HepG2 (cell line): ENCODE data around the gene COL5A2. TPM values are rescaled to one million over a fixed set of nuclear protein-coding genes. Genes with fewer than 3 reads are reported as not detected.

ENCODE experiments used
- ATAC-seq: fragments of 200-7000 bp; cut with Tn5 transposase; 3 replicates; pipeline ENCODE4 v1.9.1; 2020; ENCODE audit warnings: mild to moderate bottlenecking, moderate library complexity
- BruUV-seq: library from RNA; stranded (reverse); fragments of 400-500 nt; replicated peaks from 2 replicates; lab custom pipeline; 2021; lab: Mats Ljungman, UMichigan
- CTCF ChIA-PET: fragments of 300-600 bp; formaldehyde crosslinking; extraction: SDS; loops from one replicate; lab custom pipeline; 2021; ENCODE audit warnings: low total read pairs, inconsistent platforms, low intra/inter-chr PET ratio; lab: Yijun Ruan, JAX
- POLR2A ChIA-PET: fragments of 350-600 bp; sonication (Branson Sonifier 250); formaldehyde crosslinking; loops from one replicate; lab custom pipeline; 2020; ENCODE audit warnings: antibody characterized with exemption, inconsistent platforms; lab: Yijun Ruan, JAX
- DNase-seq: peaks from one replicate; pipeline ENCODE4 v3.0.0-alpha.2; 2015; ENCODE audit warnings: low spot score
- FAIRE-seq: peaks from 3 replicates; lab custom pipeline; 2011; peaks lifted over from hg19 to GRCh38; lab: Jason Lieb, UNC
- H2AFZ ChIP-seq: one replicate; pipeline ENCODE4 v1.6.1; 2011; ENCODE audit warnings: low read length, inconsistent platforms
- H3K27ac ChIP-seq: fragments of 300-600 bp; 3 replicates; pipeline ENCODE4 v1.8.0; 2011; ENCODE audit warnings: mixed run types, mild to moderate bottlenecking, mixed read lengths, low read length, inconsistent platforms; ENCODE audit not compliant: insufficient read depth; ENCODE audit errors: extremely low read length
- H3K27me3 ChIP-seq, 2 experiments: fragments of 200-600 bp in 1 of 2; 2 replicates in 1 of 2; 3 replicates in 1 of 2; pipeline versions ENCODE4 v1.6.0 to v1.8.0; 2011; ENCODE audit warnings: low read length in 2 of 2, mild to moderate bottlenecking in 2 of 2, moderate library complexity in 2 of 2, inconsistent platforms in 1 of 2; ENCODE audit not compliant: insufficient read depth in 2 of 2, control insufficient read depth in 1 of 2
- H3K36me3 ChIP-seq, 2 experiments: fragments of 200-600 bp in 1 of 2; replicated peaks in 1 of 2; 2 replicates in 1 of 2; 3 replicates in 1 of 2; pipeline versions ENCODE4 v1.5.1 to v1.8.0; 2011; ENCODE audit warnings: low read length in 2 of 2, inconsistent platforms in 1 of 2; ENCODE audit not compliant: insufficient read depth in 2 of 2, control insufficient read depth in 1 of 2
- H3K4me1 ChIP-seq: 2 replicates; pipeline ENCODE4 v1.5.1; 2012; ENCODE audit warnings: low read length, inconsistent platforms; ENCODE audit not compliant: insufficient read depth
- H3K4me2 ChIP-seq: 2 replicates; pipeline ENCODE4 v1.6.0; 2011; ENCODE audit warnings: low read depth, low read length, inconsistent platforms
- H3K4me3 ChIP-seq, 3 experiments: fragments of 200-600 bp in 1 of 3; sonication (generic), shearing (Covaris generic) in 1 of 3; replicated peaks in 1 of 3; 2 replicates each; pipeline ENCODE4 v1.5.1; 2011 to 2016; ENCODE audit warnings: low read length in 3 of 3, inconsistent platforms in 2 of 3, low read depth in 2 of 3, mild to moderate bottlenecking in 2 of 3, control low read depth in 1 of 3, mixed read lengths in 1 of 3; ENCODE audit not compliant: insufficient read depth in 1 of 3
- H3K79me2 ChIP-seq: one replicate; pipeline ENCODE4 v1.6.1; 2011; ENCODE audit warnings: low read length, inconsistent platforms; ENCODE audit not compliant: insufficient read depth
- H3K9ac ChIP-seq: 2 replicates; pipeline ENCODE4 v1.6.0; 2011; ENCODE audit warnings: mild to moderate bottlenecking, low read depth, low read length, inconsistent platforms; ENCODE audit not compliant: insufficient read depth
- H3K9me3 ChIP-seq: 2 replicates; pipeline ENCODE4 v1.5.1; 2012; ENCODE audit warnings: mild to moderate bottlenecking, low read length
- H4K20me1 ChIP-seq: 2 replicates; pipeline ENCODE4 v1.6.0; 2011; ENCODE audit warnings: inconsistent platforms, mild to moderate bottlenecking, low read length, moderate library complexity; ENCODE audit not compliant: insufficient read depth
- ARID2 ChIP-seq: sonication (generic); formaldehyde crosslinking; IDR thresholded peaks from 2 replicates; pipeline ENCODE4 v1.8.1; 2022; ENCODE audit warnings: mild to moderate bottlenecking, missing genetic modification reagents, borderline replicate concordance
- FOXC1 ChIP-seq: sonication (generic); formaldehyde crosslinking; IDR thresholded peaks from 2 replicates; pipeline ENCODE4 v1.8.0; 2022; ENCODE audit warnings: mild to moderate bottlenecking, missing genetic modification reagents, borderline replicate concordance
- NR2F6 ChIP-seq, 2 experiments: IDR thresholded peaks; 2 replicates each; pipeline ENCODE4 v1.6.1; 2016; ENCODE audit warnings: antibody characterized with exemption in 1 of 2, mild to moderate bottlenecking in 1 of 2
- SP1 ChIP-seq, 2 experiments: fragments of 450-650 bp in 1 of 2; sonication (generic) in 1 of 2; formaldehyde crosslinking in 1 of 2; IDR thresholded peaks; 2 replicates each; pipeline versions ENCODE4 v1.4.0 to v1.6.1; 2016 to 2020; ENCODE audit warnings: missing genetic modification reagents in 1 of 2
- ZNF33B ChIP-seq: sonication (generic); formaldehyde crosslinking; IDR thresholded peaks from 2 replicates; pipeline ENCODE4 v1.5.1; 2020; ENCODE audit warnings: mild to moderate bottlenecking, missing genetic modification reagents
- ZNF432 ChIP-seq: sonication (generic); formaldehyde crosslinking; IDR thresholded peaks from 2 replicates; pipeline ENCODE4 v1.5.0; 2020; ENCODE audit warnings: missing genetic modification reagents, mild to moderate bottlenecking, borderline replicate concordance
- ZSCAN21 ChIP-seq: sonication (generic); formaldehyde crosslinking; IDR thresholded peaks from 2 replicates; pipeline ENCODE4 v1.8.0; 2022; ENCODE audit warnings: mild to moderate bottlenecking, missing genetic modification reagents, moderate library complexity, borderline replicate concordance
- WGBS: methylation state at CpG from one replicate; pipeline ENCODE4 v1.1.6; 2017; ENCODE audit warnings: low lambda C conversion rate; 5-methylcytosine and 5-hydroxymethylcytosine counted together
- in situ Hi-C: cut with HindIII; loops from 2 replicates; pipeline ENCODE4 v1.10.0; 2017; ENCODE audit warnings: low pct_unique_long_range_greater_than_20kb; ENCODE audit not compliant: extremely low pct_ligation_motif_present
- intact Hi-C: fragments of 100-400 bp; cut with micrococcal nuclease; formaldehyde crosslinking; loops from one replicate; pipeline ENCODE4 v1.10.0; 2022; ENCODE audit not compliant: unreplicated experiment
- polyA plus RNA-seq, 8 experiments: library from polyadenylated mRNA; depleted of rRNA in 3 of 8; stranded (reverse) in 7 of 8; unstranded in 1 of 8; fragments of >200 nt; fragmentation: Illumina TruSeq in 4 of 8; extraction: Trizol in 4 of 8; gene quantifications; 2 replicates each; pipeline versions ENCODE4 v1.2.1 to v1.2.3, GENCODE V29; 2011 to 2016; ENCODE audit warnings: low read depth in 4 of 8, missing spikeins in 1 of 8, mixed read lengths in 1 of 8; ENCODE audit not compliant: insufficient read depth in 1 of 8
- total RNA-seq, 5 experiments: library from RNA; depleted of rRNA; stranded (reverse); fragments of >200 nt; fragmentation: Illumina TruSeq; extraction: Trizol; gene quantifications; 2 replicates each; pipeline ENCODE4 v1.2.3, GENCODE V29; 2016; ENCODE audit warnings: low read depth in 1 of 5
- TF ChIP-seq, protein P1 (sequence below): sonication (generic); formaldehyde crosslinking; IDR thresholded peaks from 2 replicates; pipeline ENCODE4 v1.5.1; 2020; ENCODE audit warnings: missing genetic modification reagents, mild to moderate bottlenecking, borderline replicate concordance
- TF ChIP-seq, protein P2 (sequence below): sonication (generic); formaldehyde crosslinking; conservative IDR thresholded peaks from 2 replicates; pipeline ENCODE4 v1.8.0; 2022; ENCODE audit warnings: low read depth, missing genetic modification reagents
- TF ChIP-seq, protein P3 (sequence below): conservative IDR thresholded peaks from 2 replicates; pipeline ENCODE4 v1.6.1; 2018; ENCODE audit warnings: missing genetic modification reagents
- TF ChIP-seq, protein P4 (sequence below): sonication (generic); formaldehyde crosslinking; IDR thresholded peaks from 2 replicates; pipeline ENCODE4 v1.4.0; 2020; ENCODE audit warnings: mild to moderate bottlenecking, missing genetic modification reagents
- TF ChIP-seq, protein P5 (sequence below): sonication (generic); formaldehyde crosslinking; IDR thresholded peaks from 2 replicates; pipeline ENCODE4 v1.5.0; 2020; ENCODE audit warnings: mild to moderate bottlenecking, missing genetic modification reagents

COL5A2 gene
- total and polyA plus RNA-seq, 2 of the 13 experiments (the other 11 are each of a cell fraction or from before 2014, with no cell fraction given), result 0.83 to 1.5 TPM

DNA sequence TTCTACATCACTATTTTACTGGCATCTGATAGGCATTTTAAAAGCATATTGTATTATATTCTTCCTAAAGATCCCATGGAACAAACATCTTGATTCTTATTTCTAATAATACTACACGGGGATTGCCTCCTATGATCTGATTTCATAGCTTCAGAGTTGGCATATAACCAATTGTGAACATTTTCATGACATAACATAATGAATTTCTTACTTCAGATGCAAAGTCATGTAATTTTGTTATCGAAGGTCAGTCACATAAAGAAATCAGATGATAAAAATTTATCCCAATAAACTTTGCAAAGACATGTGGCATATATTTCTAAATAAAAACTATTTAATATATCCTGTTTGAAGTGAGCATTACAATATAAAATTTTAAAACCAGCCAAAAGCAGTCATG, 93.3 kb downstream of the COL5A2 start:
- intact Hi-C loops (no loop called here), in situ Hi-C loops (no loop called here)
- H4K20me1 ChIP-seq, result no peaks in the 10 kb centered on the region
- no peaks in the 10 kb centered on the region for H3K27me3 ChIP-seq
- no peak for DNase-seq
- CTCF ChIA-PET, result no interaction called here
- no peaks in the 10 kb centered on the region for H3K4me1 ChIP-seq
- BruUV-seq, result no TSS peak
- TF ChIP-seq ZSCAN21 (CRISPR knock-in tag) (no peak), NR2F6 (IDR thresholded peaks at IDR 0.05) (no peak), NR2F6 (CRISPR knock-in tag; IDR thresholded peaks at IDR 0.05) (no peak), ARID2 (CRISPR knock-in tag) (no peak), FOXC1 (no peak), ZNF33B (CRISPR knock-in tag) (no peak), ZNF432 (CRISPR knock-in tag) (no peak), SP1 (IDR thresholded peaks at IDR 0.05) (no peak), SP1 (CRISPR knock-in tag; IDR thresholded peaks at IDR 0.05) (no peak)
- TF ChIP-seq, protein P1, sequence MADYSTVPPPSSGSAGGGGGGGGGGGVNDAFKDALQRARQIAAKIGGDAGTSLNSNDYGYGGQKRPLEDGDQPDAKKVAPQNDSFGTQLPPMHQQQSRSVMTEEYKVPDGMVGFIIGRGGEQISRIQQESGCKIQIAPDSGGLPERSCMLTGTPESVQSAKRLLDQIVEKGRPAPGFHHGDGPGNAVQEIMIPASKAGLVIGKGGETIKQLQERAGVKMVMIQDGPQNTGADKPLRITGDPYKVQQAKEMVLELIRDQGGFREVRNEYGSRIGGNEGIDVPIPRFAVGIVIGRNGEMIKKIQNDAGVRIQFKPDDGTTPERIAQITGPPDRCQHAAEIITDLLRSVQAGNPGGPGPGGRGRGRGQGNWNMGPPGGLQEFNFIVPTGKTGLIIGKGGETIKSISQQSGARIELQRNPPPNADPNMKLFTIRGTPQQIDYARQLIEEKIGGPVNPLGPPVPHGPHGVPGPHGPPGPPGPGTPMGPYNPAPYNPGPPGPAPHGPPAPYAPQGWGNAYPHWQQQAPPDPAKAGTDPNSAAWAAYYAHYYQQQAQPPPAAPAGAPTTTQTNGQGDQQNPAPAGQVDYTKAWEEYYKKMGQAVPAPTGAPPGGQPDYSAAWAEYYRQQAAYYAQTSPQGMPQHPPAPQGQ (CRISPR knock-in tag), result no peak
- TF ChIP-seq, protein P2, sequence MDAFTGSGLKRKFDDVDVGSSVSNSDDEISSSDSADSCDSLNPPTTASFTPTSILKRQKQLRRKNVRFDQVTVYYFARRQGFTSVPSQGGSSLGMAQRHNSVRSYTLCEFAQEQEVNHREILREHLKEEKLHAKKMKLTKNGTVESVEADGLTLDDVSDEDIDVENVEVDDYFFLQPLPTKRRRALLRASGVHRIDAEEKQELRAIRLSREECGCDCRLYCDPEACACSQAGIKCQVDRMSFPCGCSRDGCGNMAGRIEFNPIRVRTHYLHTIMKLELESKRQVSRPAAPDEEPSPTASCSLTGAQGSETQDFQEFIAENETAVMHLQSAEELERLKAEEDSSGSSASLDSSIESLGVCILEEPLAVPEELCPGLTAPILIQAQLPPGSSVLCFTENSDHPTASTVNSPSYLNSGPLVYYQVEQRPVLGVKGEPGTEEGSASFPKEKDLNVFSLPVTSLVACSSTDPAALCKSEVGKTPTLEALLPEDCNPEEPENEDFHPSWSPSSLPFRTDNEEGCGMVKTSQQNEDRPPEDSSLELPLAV (CRISPR knock-in tag), result no peak
- TF ChIP-seq, protein P3, sequence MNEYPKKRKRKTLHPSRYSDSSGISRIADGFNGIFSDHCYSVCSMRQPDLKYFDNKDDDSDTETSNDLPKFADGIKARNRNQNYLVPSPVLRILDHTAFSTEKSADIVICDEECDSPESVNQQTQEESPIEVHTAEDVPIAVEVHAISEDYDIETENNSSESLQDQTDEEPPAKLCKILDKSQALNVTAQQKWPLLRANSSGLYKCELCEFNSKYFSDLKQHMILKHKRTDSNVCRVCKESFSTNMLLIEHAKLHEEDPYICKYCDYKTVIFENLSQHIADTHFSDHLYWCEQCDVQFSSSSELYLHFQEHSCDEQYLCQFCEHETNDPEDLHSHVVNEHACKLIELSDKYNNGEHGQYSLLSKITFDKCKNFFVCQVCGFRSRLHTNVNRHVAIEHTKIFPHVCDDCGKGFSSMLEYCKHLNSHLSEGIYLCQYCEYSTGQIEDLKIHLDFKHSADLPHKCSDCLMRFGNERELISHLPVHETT (CRISPR knock-in tag), result no peak
- TF ChIP-seq, protein P4, sequence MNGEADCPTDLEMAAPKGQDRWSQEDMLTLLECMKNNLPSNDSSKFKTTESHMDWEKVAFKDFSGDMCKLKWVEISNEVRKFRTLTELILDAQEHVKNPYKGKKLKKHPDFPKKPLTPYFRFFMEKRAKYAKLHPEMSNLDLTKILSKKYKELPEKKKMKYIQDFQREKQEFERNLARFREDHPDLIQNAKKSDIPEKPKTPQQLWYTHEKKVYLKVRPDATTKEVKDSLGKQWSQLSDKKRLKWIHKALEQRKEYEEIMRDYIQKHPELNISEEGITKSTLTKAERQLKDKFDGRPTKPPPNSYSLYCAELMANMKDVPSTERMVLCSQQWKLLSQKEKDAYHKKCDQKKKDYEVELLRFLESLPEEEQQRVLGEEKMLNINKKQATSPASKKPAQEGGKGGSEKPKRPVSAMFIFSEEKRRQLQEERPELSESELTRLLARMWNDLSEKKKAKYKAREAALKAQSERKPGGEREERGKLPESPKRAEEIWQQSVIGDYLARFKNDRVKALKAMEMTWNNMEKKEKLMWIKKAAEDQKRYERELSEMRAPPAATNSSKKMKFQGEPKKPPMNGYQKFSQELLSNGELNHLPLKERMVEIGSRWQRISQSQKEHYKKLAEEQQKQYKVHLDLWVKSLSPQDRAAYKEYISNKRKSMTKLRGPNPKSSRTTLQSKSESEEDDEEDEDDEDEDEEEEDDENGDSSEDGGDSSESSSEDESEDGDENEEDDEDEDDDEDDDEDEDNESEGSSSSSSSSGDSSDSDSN (CRISPR knock-in tag), result no peak
- TF ChIP-seq, protein P5, sequence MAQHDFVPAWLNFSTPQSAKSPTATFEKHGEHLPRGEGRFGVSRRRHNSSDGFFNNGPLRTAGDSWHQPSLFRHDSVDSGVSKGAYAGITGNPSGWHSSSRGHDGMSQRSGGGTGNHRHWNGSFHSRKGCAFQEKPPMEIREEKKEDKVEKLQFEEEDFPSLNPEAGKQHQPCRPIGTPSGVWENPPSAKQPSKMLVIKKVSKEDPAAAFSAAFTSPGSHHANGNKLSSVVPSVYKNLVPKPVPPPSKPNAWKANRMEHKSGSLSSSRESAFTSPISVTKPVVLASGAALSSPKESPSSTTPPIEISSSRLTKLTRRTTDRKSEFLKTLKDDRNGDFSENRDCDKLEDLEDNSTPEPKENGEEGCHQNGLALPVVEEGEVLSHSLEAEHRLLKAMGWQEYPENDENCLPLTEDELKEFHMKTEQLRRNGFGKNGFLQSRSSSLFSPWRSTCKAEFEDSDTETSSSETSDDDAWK (CRISPR knock-in tag), result no peak
- WGBS, result 38% methylated on average over 2 of the region's 2 CpGs
- H3K27ac ChIP-seq, result no peak overlapping the region
- no peak for ATAC-seq
- H3K36me3 ChIP-seq, result no peaks in the 10 kb centered on the region
- H3K79me2 ChIP-seq, result no peaks in the 10 kb centered on the region
- H3K9me3 ChIP-seq, result no peaks in the 10 kb centered on the region
- no peak overlapping the region for H3K9ac ChIP-seq
- H3K4me3 ChIP-seq, result no peak overlapping the region
- FAIRE-seq, result no peak
- no peak overlapping the region for H2AFZ ChIP-seq
- H3K4me2 ChIP-seq, result no peak overlapping the region
- POLR2A ChIA-PET, result no interaction called here
